Measurements from ENCODE around the gene TTN. TPM values are rescaled to one million over a fixed set of nuclear protein-coding genes. Genes with fewer than 3 reads are reported as not detected.

Gene TTN
- polyA plus RNA-seq, 3 donors, result under 0.01 to 0.12 (median 0.08) TPM

- DNase-seq, result no peak
- Histone ChIP-seq H3K9me3 (replicated peaks in 1 of 2; ENCODE audit: control insufficient read depth in 1 of 2, insufficient read depth in 1 of 2, low read length in 2 of 2) (peaks cover 0 to 8% of the 10 kb centered on the region in 2 donors), H3K27ac (ENCODE audit: low read depth in 1 of 2, low read length in 2 of 2) (no peak overlapping the region), H3K4me3 (replicated peaks in 1 of 3; ENCODE audit: low read depth in 2 of 3, low read length in 3 of 3) (no peak overlapping the region), H3K27me3 (ENCODE audit: control insufficient read depth in 2 of 2, insufficient read depth in 2 of 2, low read length in 2 of 2) (no peaks in the 10 kb centered on the region), H3K4me1 (ENCODE audit: control insufficient read depth in 1 of 2, insufficient read depth in 2 of 2, low read length in 2 of 2) (no peaks in the 10 kb centered on the region), H3K36me3 (replicated peaks in 1 of 2; ENCODE audit: control insufficient read depth in 1 of 2, insufficient read depth in 2 of 2, low read length in 2 of 2) (peaks cover 53 to 85% of the 10 kb centered on the region in 2 donors), H3K9ac (ENCODE audit: insufficient read depth, low read length, poor library complexity, severe bottlenecking) (no peak overlapping the region), H3K4me2 (replicated peaks; ENCODE audit: extremely low read depth, low read length, poor library complexity, severe bottlenecking) (no peak overlapping the region), H2AFZ (ENCODE audit: insufficient read depth, low read depth, low read length, poor library complexity, severe bottlenecking) (no peak overlapping the region), H4K20me1 (ENCODE audit: insufficient read depth, low read length) (no peaks in the 10 kb centered on the region), H3K79me2 (ENCODE audit: insufficient read depth, low read length) (no peaks in the 10 kb centered on the region)
- peak overlapping the region in 1 of 7 donors; percentile 54 for H3K27ac Mint-ChIP-seq
- intact Hi-C loops (cut with micrococcal nuclease), result no loop called here
- WGBS (ENCODE audit: insufficient coverage), result 95% methylated on average over 4 of the region's 12 CpGs
- H3K9me3 Mint-ChIP-seq, result peaks cover 0 to 11% (median 0%) of the 10 kb centered on the region in 7 donors
- TF ChIP-seq CTCF (IDR thresholded peaks at IDR 0.05), result no peak
- H3K36me3 Mint-ChIP-seq, result peaks cover 71 to 76% of the 10 kb centered on the region in 2 donors
- H3K4me3 Mint-ChIP-seq, result no peak overlapping the region
- H3K27me3 Mint-ChIP-seq (ENCODE audit: low read depth in 3 of 3), result no peaks in the 10 kb centered on the region
- peaks cover 2% of the 10 kb centered on the region for H3K4me1 Mint-ChIP-seq
These were observed 265.1 kb downstream of the TTN start for GRCh38 chr2:178542161-178542560.

GRCh38 chr2:178536037-178536436 lies 271.2 kb downstream of the TTN start:
- Histone ChIP-seq H3K36me3 (replicated peaks in 1 of 2; ENCODE audit: control insufficient read depth in 1 of 2, insufficient read depth in 2 of 2, low read length in 2 of 2) (peaks cover 17 to 84% of the 10 kb centered on the region in 2 donors), H3K9me3 (replicated peaks in 1 of 2; ENCODE audit: control insufficient read depth in 1 of 2, insufficient read depth in 1 of 2, low read length in 2 of 2) (no peaks in the 10 kb centered on the region)

More at GRCh38 chr2:178536037-178536436, 271.2 kb downstream of the TTN start:
- Mint-ChIP-seq H3K4me3 (no peak overlapping the region), H3K9me3 (peaks cover 0 to 7% (median 0%) of the 10 kb centered on the region in 7 donors), H3K27ac (no peak overlapping the region), H3K27me3 (ENCODE audit: low read depth in 3 of 3) (no peaks in the 10 kb centered on the region), H3K4me1 (peaks cover 21% of the 10 kb centered on the region), H3K36me3 (peaks cover 78 to 87% of the 10 kb centered on the region in 2 donors)
- H3K27ac ChIP-seq (ENCODE audit: low read depth in 1 of 2, low read length in 2 of 2), result no peak overlapping the region
- no peak overlapping the region for H2AFZ ChIP-seq (ENCODE audit: insufficient read depth, low read depth, low read length, poor library complexity, severe bottlenecking)
- H3K4me2 ChIP-seq (replicated peaks; ENCODE audit: extremely low read depth, low read length, poor library complexity, severe bottlenecking), result no peak overlapping the region
- H3K79me2 ChIP-seq (ENCODE audit: insufficient read depth, low read length), result peaks cover 47% of the 10 kb centered on the region
- no peak for DNase-seq
- intact Hi-C loops (cut with micrococcal nuclease), result no loop called here
- no peaks in the 10 kb centered on the region for H4K20me1 ChIP-seq (ENCODE audit: insufficient read depth, low read length)
- 100% methylated on average over 3 of the region's 4 CpGs for WGBS (ENCODE audit: insufficient coverage)
- H3K27me3 ChIP-seq (ENCODE audit: control insufficient read depth in 2 of 2, insufficient read depth in 2 of 2, low read length in 2 of 2), result no peaks in the 10 kb centered on the region
- H3K4me1 ChIP-seq (ENCODE audit: control insufficient read depth in 1 of 2, insufficient read depth in 2 of 2, low read length in 2 of 2), result peaks cover 10 to 12% of the 10 kb centered on the region in 2 donors
- H3K4me3 ChIP-seq (replicated peaks in 1 of 3; ENCODE audit: low read depth in 2 of 3, low read length in 3 of 3), result no peak overlapping the region
- H3K9ac ChIP-seq (ENCODE audit: insufficient read depth, low read length, poor library complexity, severe bottlenecking), result no peak overlapping the region
- no peak for TF ChIP-seq CTCF (IDR thresholded peaks at IDR 0.05)

All from CD14-positive monocyte (primary cell).